ENCODE data around the gene MEGF9.

DNA sequence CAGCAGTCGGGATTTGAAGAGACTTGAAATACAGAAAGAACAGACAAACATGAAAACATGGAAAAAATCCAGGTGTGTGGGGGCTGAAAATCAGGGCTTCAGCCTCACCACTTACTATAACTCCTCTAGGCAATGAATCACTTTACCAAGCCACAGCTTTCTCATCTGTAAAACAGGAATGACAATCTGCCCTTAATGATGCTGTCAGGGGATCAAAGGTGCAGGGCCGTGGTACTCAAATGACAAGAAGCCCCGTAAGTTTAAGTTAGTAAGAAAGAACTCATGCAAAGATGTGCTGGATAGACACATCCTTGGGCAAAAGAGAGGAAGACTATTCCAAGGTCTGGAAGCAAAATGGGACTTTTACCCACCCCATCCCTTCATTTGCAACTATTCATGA lies 44.3 kb upstream of the MEGF9 start:
- TF ChIP-seq CTCF (IDR thresholded peaks at IDR 0.05) (no peak), POLR2AphosphoS5 (IDR thresholded peaks at IDR 0.05) (no peak), POLR2A (IDR thresholded peaks at IDR 0.05) (no peak)
